ENCODE results near the gene SERPINA6.
"Not testable (repeated sequence)": the region's sequence is repeated elsewhere in the genome, so short reads cannot be mapped to it uniquely, and the experiment has no call there.

SERPINA6 gene

GRCh38 chr14:94322648-94323570 lies at the start of gene SERPINA6:
TSS of gene SERPINA6 (minus strand) at chr14:94323336. CDS start at chr14:94314648, 8,688 bp downstream.
- Histone ChIP-seq H3K4me1 (ENCODE audit: insufficient read depth, insufficient read length) (no peaks in the 10 kb centered on the region), H3K4me3 (ENCODE audit: insufficient read length, low read depth) (no peak within 1 kb of the TSS), H3K9me3 (ENCODE audit: insufficient read depth, low read length) (no peaks in the 10 kb centered on the region), H3K27me3 (ENCODE audit: insufficient read depth, insufficient read length) (no peaks in the 10 kb centered on the region), H3K36me3 (ENCODE audit: insufficient read depth, insufficient read length, low read length) (no peaks in the 10 kb centered on the region), H3K9ac (ENCODE audit: insufficient read length, low read depth) (no peak within 1 kb of the TSS)
- DNase-seq (ENCODE audit: low read depth, low spot score): no peak
- TF ChIP-seq SUZ12 (IDR thresholded peaks at IDR 0.05; ENCODE audit: extremely low read depth, insufficient read depth, insufficient read length): no peak
- TF ChIP-seq YY1 (IDR thresholded peaks at IDR 0.05; ENCODE audit: insufficient read depth, insufficient read length): no peak

- Histone ChIP-seq H3K9me3 (ENCODE audit: insufficient read depth, low read length) (no peaks in the 10 kb centered on the region), H3K9ac (ENCODE audit: insufficient read length, low read depth) (no peak overlapping the region), H3K4me3 (ENCODE audit: insufficient read length, low read depth) (no peak overlapping the region), H3K36me3 (ENCODE audit: insufficient read depth, insufficient read length, low read length) (no peaks in the 10 kb centered on the region), H3K4me1 (ENCODE audit: insufficient read depth, insufficient read length) (peaks cover 4% of the 10 kb centered on the region), H3K27me3 (ENCODE audit: insufficient read depth, insufficient read length) (no peaks in the 10 kb centered on the region)
- no peak for TF ChIP-seq SUZ12 (IDR thresholded peaks at IDR 0.05; ENCODE audit: extremely low read depth, insufficient read depth, insufficient read length)
- no peak for TF ChIP-seq YY1 (IDR thresholded peaks at IDR 0.05; ENCODE audit: insufficient read depth, insufficient read length)
- no peak for TF ChIP-seq ZNF274 (IDR thresholded peaks at IDR 0.05; ENCODE audit: low read depth, low read length)
- DNase-seq (ENCODE audit: low read depth, low spot score): no peak
Measured at GRCh38 chr14:94372021-94372605, 49.0 kb upstream of the SERPINA6 start.

GRCh38 chr14:94370524-94370910 lies 47.4 kb upstream of the SERPINA6 start:
- H3K36me3 ChIP-seq (ENCODE audit: insufficient read depth, insufficient read length, low read length): no peaks in the 10 kb centered on the region
- H3K4me3 ChIP-seq (ENCODE audit: insufficient read length, low read depth): no peak overlapping the region
- TF ChIP-seq ZNF274 (IDR thresholded peaks at IDR 0.05; ENCODE audit: low read depth, low read length): no peak
- peaks cover 4% of the 10 kb centered on the region for H3K4me1 ChIP-seq (ENCODE audit: insufficient read depth, insufficient read length)
- no peaks in the 10 kb centered on the region for H3K27me3 ChIP-seq (ENCODE audit: insufficient read depth, insufficient read length)
- H3K9me3 ChIP-seq (ENCODE audit: insufficient read depth, low read length): no peaks in the 10 kb centered on the region
- no peak for DNase-seq (ENCODE audit: low read depth, low spot score)
- H3K9ac ChIP-seq (ENCODE audit: insufficient read length, low read depth): no peak overlapping the region

- H3K9me3 ChIP-seq (ENCODE audit: insufficient read depth, low read length); DNase-seq (ENCODE audit: low read depth, low spot score); H3K9ac ChIP-seq (ENCODE audit: insufficient read length, low read depth); H3K4me3 ChIP-seq (ENCODE audit: insufficient read length, low read depth); H3K4me1 ChIP-seq (ENCODE audit: insufficient read depth, insufficient read length); H3K27me3 ChIP-seq (ENCODE audit: insufficient read depth, insufficient read length); H3K36me3 ChIP-seq (ENCODE audit: insufficient read depth, insufficient read length, low read length): not testable (repeated sequence)
Measured at GRCh38 chr14:94369766-94370523, 46.8 kb upstream of the SERPINA6 start.

- Histone ChIP-seq H3K36me3 (ENCODE audit: insufficient read depth, insufficient read length, low read length) (no peaks in the 10 kb centered on the region), H3K27me3 (ENCODE audit: insufficient read depth, insufficient read length) (no peaks in the 10 kb centered on the region), H3K9ac (ENCODE audit: insufficient read length, low read depth) (no peak overlapping the region), H3K9me3 (ENCODE audit: insufficient read depth, low read length) (no peaks in the 10 kb centered on the region), H3K4me3 (ENCODE audit: insufficient read length, low read depth) (no peak overlapping the region), H3K4me1 (ENCODE audit: insufficient read depth, insufficient read length) (peaks cover 6% of the 10 kb centered on the region)
- DNase-seq (ENCODE audit: low read depth, low spot score): no peak
- TF ChIP-seq YY1 (IDR thresholded peaks at IDR 0.05; ENCODE audit: insufficient read depth, insufficient read length) (no peak), ZNF274 (IDR thresholded peaks at IDR 0.05; ENCODE audit: low read depth, low read length) (no peak), SUZ12 (IDR thresholded peaks at IDR 0.05; ENCODE audit: extremely low read depth, insufficient read depth, insufficient read length) (no peak)
Measured at GRCh38 chr14:94368956-94369355, 45.8 kb upstream of the SERPINA6 start.

GRCh38 chr14:94368243-94368590 lies 45.1 kb upstream of the SERPINA6 start:
- Histone ChIP-seq H3K9ac (ENCODE audit: insufficient read length, low read depth) (no peak overlapping the region), H3K4me3 (ENCODE audit: insufficient read length, low read depth) (no peak overlapping the region), H3K9me3 (ENCODE audit: insufficient read depth, low read length) (no peaks in the 10 kb centered on the region), H3K27me3 (ENCODE audit: insufficient read depth, insufficient read length) (no peaks in the 10 kb centered on the region), H3K4me1 (ENCODE audit: insufficient read depth, insufficient read length) (peaks cover 7% of the 10 kb centered on the region), H3K36me3 (ENCODE audit: insufficient read depth, insufficient read length, low read length) (no peaks in the 10 kb centered on the region)
- TF ChIP-seq YY1 (IDR thresholded peaks at IDR 0.05; ENCODE audit: insufficient read depth, insufficient read length) (no peak), ZNF274 (IDR thresholded peaks at IDR 0.05; ENCODE audit: low read depth, low read length) (no peak), SUZ12 (IDR thresholded peaks at IDR 0.05; ENCODE audit: extremely low read depth, insufficient read depth, insufficient read length) (no peak)
- DNase-seq (ENCODE audit: low read depth, low spot score): no peak

Measured in NT2/D1 (cell line).